ENCODE data around the gene FXYD4.
"Not testable (repeated sequence)": the region's sequence is repeated elsewhere in the genome, so short reads cannot be mapped to it uniquely, and the experiment has no call there.

DNA sequence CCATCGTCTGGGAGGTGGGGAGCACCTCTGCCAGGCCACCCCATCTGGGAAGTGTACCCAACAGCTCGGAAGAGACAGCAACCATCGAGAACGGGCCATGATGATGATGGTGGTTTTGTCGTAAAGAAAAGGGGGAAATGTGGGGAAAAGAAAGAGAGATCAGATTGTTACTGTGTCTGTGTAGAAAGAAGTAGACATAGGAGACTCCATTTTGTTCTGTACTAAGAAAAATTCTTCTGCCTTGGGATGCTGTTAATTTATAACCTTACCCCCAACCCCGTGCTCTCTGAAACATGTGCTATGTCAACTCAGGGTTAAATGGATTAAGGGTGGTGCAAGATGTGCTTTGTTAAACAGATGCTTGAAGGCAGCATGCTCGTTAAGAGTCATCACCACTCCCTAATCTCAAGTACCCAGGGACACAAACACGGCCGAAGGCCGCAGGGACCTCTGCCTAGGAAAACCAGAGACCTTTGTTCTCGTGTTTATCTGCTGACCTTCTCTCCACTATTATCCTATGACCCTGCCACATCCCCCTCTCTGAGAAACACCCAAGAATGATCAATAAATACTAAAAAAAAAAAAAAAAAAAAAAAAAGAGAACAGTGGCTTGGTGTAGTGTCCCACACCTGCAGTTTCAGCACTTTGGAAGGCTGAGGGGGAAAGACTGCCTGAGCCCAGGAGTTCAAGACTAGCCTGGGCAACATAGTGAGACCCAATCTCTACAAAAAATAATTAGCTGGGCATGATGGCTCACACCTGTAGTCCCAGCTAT is 41.2 kb upstream of the FXYD4 start:
- TF ChIP-seq, protein P1, sequence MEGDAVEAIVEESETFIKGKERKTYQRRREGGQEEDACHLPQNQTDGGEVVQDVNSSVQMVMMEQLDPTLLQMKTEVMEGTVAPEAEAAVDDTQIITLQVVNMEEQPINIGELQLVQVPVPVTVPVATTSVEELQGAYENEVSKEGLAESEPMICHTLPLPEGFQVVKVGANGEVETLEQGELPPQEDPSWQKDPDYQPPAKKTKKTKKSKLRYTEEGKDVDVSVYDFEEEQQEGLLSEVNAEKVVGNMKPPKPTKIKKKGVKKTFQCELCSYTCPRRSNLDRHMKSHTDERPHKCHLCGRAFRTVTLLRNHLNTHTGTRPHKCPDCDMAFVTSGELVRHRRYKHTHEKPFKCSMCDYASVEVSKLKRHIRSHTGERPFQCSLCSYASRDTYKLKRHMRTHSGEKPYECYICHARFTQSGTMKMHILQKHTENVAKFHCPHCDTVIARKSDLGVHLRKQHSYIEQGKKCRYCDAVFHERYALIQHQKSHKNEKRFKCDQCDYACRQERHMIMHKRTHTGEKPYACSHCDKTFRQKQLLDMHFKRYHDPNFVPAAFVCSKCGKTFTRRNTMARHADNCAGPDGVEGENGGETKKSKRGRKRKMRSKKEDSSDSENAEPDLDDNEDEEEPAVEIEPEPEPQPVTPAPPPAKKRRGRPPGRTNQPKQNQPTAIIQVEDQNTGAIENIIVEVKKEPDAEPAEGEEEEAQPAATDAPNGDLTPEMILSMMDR (IDR thresholded peaks at IDR 0.05) = not testable (repeated sequence)
- TF ChIP-seq POLR2A (IDR thresholded peaks at IDR 0.05) = not testable (repeated sequence)
